ENCODE data around the gene LAMTOR2. TPM values are rescaled to one million over a fixed set of nuclear protein-coding genes. Genes with fewer than 3 reads are reported as not detected.

The LAMTOR2 gene
- total and polyA plus RNA-seq, 2 experiments from 2014 or later, result 67.3 to 108 TPM

DNA sequence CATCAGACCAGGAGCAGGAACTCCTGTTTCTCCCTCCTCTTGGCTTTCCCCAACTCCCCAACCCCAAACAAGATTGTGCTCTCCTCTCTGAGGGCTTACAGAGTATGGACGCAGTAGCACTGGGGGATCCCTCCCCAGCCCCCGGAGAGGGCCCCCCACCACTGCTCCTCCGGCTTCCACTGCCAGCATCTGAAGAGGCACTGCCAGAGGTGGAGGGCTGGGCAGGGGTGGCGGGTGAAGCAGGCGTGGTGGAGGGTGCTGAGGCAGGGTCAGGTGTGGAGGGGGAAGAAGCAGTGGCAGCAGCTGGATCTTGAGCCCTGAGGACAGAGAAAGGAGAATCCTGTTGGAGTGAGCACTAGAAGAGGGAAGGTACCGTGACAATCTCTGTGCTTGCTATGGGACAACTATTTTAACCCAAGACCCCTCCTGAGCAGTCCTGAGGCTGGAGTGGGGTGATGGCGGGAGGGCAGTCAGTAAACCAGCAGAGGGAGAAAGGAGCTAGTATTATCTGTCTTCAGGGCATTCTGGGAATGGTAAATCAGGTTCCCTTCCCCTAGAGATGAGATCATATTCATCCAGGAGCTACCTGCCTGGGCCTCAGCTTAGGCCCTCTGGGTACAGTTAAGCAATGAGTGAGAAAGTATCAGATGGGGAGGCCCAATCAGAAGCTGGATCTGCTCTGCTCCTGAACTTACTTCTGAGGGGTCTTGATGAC, 3.4 kb upstream of the LAMTOR2 start (continued):
- TF ChIP-seq JUNB (IDR thresholded peaks at IDR 0.05; ENCODE audit: unreplicated experiment), result no peak

DNA sequence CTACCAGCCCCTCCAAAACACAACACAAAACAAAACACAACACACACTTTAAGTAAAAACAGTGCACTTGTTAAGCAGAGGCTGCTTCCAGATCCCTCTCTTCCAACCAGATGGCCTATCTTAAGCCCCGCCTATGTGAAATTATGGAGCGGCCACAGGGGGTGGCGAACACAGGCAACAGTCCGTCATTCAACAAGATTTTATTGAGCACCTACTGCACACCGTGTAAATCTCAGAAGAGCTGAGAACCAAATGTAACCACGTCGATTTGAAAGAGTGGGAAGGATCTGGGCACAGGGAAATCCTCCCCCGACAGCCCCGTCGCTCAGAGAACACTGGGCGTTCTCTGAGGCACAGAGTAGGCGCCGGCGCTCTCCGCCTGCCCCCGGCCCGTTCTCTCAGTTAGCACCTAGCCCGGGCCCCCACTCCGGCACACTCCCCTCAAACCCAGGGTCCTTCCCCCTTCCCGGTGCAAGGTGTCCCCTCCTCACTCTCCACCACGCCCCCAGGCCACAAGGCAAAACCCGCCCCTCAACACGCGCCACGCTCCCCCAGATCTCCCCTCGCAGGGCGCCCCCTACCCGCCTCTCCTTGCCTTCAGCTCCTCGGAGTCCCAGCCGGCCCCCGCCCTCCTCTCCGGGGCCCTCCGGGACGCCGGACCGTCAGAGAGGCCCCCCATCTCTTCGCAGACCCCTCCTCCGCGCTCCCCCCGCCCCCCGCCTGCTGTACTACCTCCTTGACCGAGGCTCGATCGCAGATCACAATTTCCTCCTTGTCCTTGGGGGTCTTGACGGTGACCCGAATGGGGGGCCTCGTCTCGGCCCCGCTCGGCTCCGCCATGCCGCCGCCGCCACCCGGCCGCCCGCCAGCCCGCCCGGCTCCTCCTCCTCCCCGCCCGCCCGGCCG, 1.5 kb upstream of the LAMTOR2 start:
- peaks cover 19% of the 10 kb centered on the region for H3K27me3 Mint-ChIP-seq (ENCODE audit: insufficient read depth, low read depth, poor library complexity)
- Histone ChIP-seq H3K4me2 (peak overlapping the region; percentile 94), H3K27me3 (ENCODE audit: insufficient read depth) (no peaks in the 10 kb centered on the region), H4K20me1 (replicated peaks; ENCODE audit: insufficient read depth) (peaks cover 12% of the 10 kb centered on the region), H3K36me3 (ENCODE audit: insufficient read depth) (no peaks in the 10 kb centered on the region), H3K79me2 (replicated peaks; ENCODE audit: insufficient read depth) (peaks cover 32% of the 10 kb centered on the region), H3K27ac (ENCODE audit: low read depth) (peak overlapping the region; percentile 84), H3K4me1 (ENCODE audit: insufficient read depth) (peaks cover 12% of the 10 kb centered on the region; the same call in 1 of the 2 replicates), H3F3A (replicated peaks; ENCODE audit: low read depth) (peaks cover 8% of the 10 kb centered on the region), H3K9me2 (ENCODE audit: insufficient read depth) (no peaks in the 10 kb centered on the region), H2AFZ (peak overlapping the region; percentile 99), H3K4me3 (peak overlapping the region; percentile 93)
- H3K36me3 Mint-ChIP-seq (ENCODE audit: low read depth), result peaks cover 46% of the 10 kb centered on the region
- H3K9me3 Mint-ChIP-seq, result no peaks in the 10 kb centered on the region; the same call in 2 of the 3 replicates
- TF ChIP-seq, protein P1, sequence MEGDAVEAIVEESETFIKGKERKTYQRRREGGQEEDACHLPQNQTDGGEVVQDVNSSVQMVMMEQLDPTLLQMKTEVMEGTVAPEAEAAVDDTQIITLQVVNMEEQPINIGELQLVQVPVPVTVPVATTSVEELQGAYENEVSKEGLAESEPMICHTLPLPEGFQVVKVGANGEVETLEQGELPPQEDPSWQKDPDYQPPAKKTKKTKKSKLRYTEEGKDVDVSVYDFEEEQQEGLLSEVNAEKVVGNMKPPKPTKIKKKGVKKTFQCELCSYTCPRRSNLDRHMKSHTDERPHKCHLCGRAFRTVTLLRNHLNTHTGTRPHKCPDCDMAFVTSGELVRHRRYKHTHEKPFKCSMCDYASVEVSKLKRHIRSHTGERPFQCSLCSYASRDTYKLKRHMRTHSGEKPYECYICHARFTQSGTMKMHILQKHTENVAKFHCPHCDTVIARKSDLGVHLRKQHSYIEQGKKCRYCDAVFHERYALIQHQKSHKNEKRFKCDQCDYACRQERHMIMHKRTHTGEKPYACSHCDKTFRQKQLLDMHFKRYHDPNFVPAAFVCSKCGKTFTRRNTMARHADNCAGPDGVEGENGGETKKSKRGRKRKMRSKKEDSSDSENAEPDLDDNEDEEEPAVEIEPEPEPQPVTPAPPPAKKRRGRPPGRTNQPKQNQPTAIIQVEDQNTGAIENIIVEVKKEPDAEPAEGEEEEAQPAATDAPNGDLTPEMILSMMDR (conservative IDR thresholded peaks at IDR 0.05; ENCODE audit: low read depth in 2 of 2), result peak; percentile 49 to 77
- TF ChIP-seq CREB1 (CRISPR knock-in tag; IDR thresholded peaks at IDR 0.05; ENCODE audit: low read depth) (0 out of 2 replicates have a peak, but pooled peaks have one; percentile 35), EZH2 (IDR thresholded peaks at IDR 0.05; ENCODE audit: low read depth, unreplicated experiment) (no peak)
- H3K4me1 Mint-ChIP-seq, result peaks cover 18% of the 10 kb centered on the region
- peak overlapping the region; percentile 99 for H3K4me3 Mint-ChIP-seq
- ATAC-seq (peak; percentile 55), DNase-seq (ENCODE audit: low spot score) (peak; percentile 94)
- H3K27ac Mint-ChIP-seq, result peak overlapping the region; percentile 96

DNA sequence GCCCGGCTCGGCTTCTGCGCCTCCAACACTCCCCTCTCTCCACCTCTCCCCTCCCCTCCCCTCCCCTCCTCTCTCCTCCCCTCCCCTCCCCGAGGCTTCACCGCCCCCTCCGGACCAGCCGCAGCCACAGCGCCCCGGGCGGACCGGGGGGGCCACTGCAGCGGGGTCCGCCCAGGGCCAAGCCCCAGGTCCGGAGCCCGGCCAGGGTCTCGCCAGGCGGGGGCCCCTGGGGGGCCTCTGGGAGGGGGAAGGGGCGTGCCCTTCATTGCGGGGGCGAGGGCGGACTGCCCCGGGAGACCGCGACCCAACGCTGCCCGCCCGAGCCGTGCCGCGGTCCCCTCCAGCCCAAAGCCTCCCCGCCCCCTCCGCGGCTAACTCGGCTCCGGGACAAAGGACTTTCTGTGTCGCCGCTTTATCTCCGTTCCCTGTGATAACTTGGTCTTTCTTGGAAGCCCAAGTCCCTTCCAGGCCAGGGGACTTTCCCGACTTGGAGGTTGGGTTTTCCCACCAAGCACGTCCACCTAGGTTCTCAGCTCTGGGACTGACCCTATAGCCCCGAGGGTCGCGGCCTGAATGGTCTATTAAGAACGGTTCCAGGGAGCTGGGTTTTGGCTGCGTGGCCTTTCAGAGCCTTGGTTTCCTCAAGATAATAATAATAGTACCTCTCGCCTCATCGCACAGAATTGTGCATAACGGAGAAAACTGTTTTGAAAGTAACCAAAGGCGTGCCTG, 648 bp upstream of the LAMTOR2 start, which contains the start of gene UBQLN4:
TSS of gene UBQLN4 (minus strand) at position 31 of the 732 bp plus-strand sequence. CDS start 97 bp downstream, outside the sequence.
- H3K27ac ChIP-seq (ENCODE audit: low read depth), result peak within 1 kb of the TSS; percentile 99
- peak within 1 kb of the TSS; percentile 99 for H2AFZ ChIP-seq
- TF ChIP-seq, protein P2, sequence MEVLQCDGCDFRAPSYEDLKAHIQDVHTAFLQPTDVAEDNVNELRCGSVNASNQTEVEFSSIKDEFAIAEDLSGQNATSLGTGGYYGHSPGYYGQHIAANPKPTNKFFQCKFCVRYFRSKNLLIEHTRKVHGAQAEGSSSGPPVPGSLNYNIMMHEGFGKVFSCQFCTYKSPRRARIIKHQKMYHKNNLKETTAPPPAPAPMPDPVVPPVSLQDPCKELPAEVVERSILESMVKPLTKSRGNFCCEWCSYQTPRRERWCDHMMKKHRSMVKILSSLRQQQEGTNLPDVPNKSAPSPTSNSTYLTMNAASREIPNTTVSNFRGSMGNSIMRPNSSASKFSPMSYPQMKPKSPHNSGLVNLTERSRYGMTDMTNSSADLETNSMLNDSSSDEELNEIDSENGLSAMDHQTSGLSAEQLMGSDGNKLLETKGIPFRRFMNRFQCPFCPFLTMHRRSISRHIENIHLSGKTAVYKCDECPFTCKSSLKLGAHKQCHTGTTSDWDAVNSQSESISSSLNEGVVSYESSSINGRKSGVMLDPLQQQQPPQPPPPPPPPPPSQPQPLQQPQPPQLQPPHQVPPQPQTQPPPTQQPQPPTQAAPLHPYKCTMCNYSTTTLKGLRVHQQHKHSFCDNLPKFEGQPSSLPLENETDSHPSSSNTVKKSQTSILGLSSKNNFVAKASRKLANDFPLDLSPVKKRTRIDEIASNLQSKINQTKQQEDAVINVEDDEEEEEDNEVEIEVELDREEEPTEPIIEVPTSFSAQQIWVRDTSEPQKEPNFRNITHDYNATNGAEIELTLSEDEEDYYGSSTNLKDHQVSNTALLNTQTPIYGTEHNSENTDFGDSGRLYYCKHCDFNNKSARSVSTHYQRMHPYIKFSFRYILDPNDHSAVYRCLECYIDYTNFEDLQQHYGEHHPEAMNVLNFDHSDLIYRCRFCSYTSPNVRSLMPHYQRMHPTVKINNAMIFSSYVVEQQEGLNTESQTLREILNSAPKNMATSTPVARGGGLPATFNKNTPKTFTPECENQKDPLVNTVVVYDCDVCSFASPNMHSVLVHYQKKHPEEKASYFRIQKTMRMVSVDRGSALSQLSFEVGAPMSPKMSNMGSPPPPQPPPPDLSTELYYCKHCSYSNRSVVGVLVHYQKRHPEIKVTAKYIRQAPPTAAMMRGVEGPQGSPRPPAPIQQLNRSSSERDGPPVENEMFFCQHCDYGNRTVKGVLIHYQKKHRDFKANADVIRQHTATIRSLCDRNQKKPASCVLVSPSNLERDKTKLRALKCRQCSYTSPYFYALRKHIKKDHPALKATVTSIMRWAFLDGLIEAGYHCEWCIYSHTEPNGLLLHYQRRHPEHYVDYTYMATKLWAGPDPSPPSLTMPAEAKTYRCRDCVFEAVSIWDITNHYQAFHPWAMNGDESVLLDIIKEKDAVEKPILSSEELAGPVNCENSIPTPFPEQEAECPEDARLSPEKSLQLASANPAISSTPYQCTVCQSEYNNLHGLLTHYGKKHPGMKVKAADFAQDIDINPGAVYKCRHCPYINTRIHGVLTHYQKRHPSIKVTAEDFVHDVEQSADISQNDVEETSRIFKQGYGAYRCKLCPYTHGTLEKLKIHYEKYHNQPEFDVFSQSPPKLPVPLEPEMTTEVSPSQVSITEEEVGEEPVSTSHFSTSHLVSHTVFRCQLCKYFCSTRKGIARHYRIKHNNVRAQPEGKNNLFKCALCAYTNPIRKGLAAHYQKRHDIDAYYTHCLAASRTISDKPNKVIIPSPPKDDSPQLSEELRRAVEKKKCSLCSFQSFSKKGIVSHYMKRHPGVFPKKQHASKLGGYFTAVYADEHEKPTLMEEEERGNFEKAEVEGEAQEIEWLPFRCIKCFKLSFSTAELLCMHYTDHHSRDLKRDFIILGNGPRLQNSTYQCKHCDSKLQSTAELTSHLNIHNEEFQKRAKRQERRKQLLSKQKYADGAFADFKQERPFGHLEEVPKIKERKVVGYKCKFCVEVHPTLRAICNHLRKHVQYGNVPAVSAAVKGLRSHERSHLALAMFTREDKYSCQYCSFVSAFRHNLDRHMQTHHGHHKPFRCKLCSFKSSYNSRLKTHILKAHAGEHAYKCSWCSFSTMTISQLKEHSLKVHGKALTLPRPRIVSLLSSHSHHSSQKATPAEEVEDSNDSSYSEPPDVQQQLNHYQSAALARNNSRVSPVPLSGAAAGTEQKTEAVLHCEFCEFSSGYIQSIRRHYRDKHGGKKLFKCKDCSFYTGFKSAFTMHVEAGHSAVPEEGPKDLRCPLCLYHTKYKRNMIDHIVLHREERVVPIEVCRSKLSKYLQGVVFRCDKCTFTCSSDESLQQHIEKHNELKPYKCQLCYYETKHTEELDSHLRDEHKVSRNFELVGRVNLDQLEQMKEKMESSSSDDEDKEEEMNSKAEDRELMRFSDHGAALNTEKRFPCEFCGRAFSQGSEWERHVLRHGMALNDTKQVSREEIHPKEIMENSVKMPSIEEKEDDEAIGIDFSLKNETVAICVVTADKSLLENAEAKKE (CRISPR knock-in tag; IDR thresholded peaks at IDR 0.05), result no peak
- TF ChIP-seq ZNF114 (CRISPR knock-in tag; IDR thresholded peaks at IDR 0.05) (no peak), POLR2AphosphoS5 (IDR thresholded peaks at IDR 0.05; ENCODE audit: low read depth) (no peak; the same call in 1 of the 2 replicates)

More for the DNA sequence above, 648 bp upstream of the LAMTOR2 start, which contains the start of gene UBQLN4:
- H3K9me3 Mint-ChIP-seq, result no peaks in the 10 kb centered on the region; the same call in 2 of the 3 replicates
- no peaks in the 10 kb centered on the region for H3K27me3 ChIP-seq (ENCODE audit: insufficient read depth)
- peaks cover 18% of the 10 kb centered on the region for H3K4me1 Mint-ChIP-seq
- H3K36me3 Mint-ChIP-seq (ENCODE audit: low read depth), result peaks cover 47% of the 10 kb centered on the region
- peak within 1 kb of the TSS; percentile 97 for H3K27ac Mint-ChIP-seq
- peaks cover 15% of the 10 kb centered on the region for H3F3A ChIP-seq (replicated peaks; ENCODE audit: low read depth)
- peak; percentile 56 for ATAC-seq
- peaks cover 32% of the 10 kb centered on the region for H3K79me2 ChIP-seq (replicated peaks; ENCODE audit: insufficient read depth)
- H3K4me2 ChIP-seq, result peak within 1 kb of the TSS; percentile 97
- peak within 1 kb of the TSS; percentile 93 for H3K4me3 ChIP-seq
- DNase-seq (ENCODE audit: low spot score), result peak; percentile 93
- peaks cover 17% of the 10 kb centered on the region for H3K27me3 Mint-ChIP-seq (ENCODE audit: insufficient read depth, low read depth, poor library complexity)
- H3K9me2 ChIP-seq (ENCODE audit: insufficient read depth), result no peaks in the 10 kb centered on the region
- peaks cover 12% of the 10 kb centered on the region; the same call in 1 of the 2 replicates for H3K4me1 ChIP-seq (ENCODE audit: insufficient read depth)
- H3K4me3 Mint-ChIP-seq, result peak within 1 kb of the TSS; percentile 99
- no peaks in the 10 kb centered on the region for H3K36me3 ChIP-seq (ENCODE audit: insufficient read depth)
- peaks cover 12% of the 10 kb centered on the region for H4K20me1 ChIP-seq (replicated peaks; ENCODE audit: insufficient read depth)
